HepG2 (cell line): ENCODE measurements around the gene GRAP. TPM values are rescaled to one million over a fixed set of nuclear protein-coding genes. Genes with fewer than 3 reads are reported as not detected.

Experiments used
- DPF2 ChIP-seq: sonication (generic); formaldehyde crosslinking; IDR thresholded peaks from 2 replicates; pipeline ENCODE4 v1.4.0; 2020; ENCODE audit warnings: mild to moderate bottlenecking, low read depth, missing genetic modification reagents, borderline replicate concordance
- EP300 ChIP-seq, 3 experiments: sonication (generic) in 1 of 3; formaldehyde crosslinking in 1 of 3; IDR thresholded peaks; 2 replicates each; pipeline versions ENCODE4 v1.5.1 to v1.6.1; 2011 to 2020; ENCODE audit warnings: low read depth in 2 of 3, low read length in 2 of 3, borderline replicate concordance in 1 of 3, improper control_type of control experiment in 1 of 3, mild to moderate bottlenecking in 1 of 3, missing genetic modification reagents in 1 of 3, moderate library complexity in 1 of 3
- HIVEP1 ChIP-seq: sonication (generic); formaldehyde crosslinking; IDR thresholded peaks from 2 replicates; pipeline ENCODE4 v1.4.0; 2020; ENCODE audit warnings: mild to moderate bottlenecking, missing genetic modification reagents
- HNRNPL ChIP-seq: fragments of 200-400 bp; formaldehyde crosslinking; IDR thresholded peaks from 2 replicates; pipeline ENCODE4 v1.6.1; 2017; ENCODE audit warnings: mild to moderate bottlenecking, low read depth, low read length
- KDM5A ChIP-seq: fragments of 200-600 bp; sonication (generic); IDR thresholded peaks from 2 replicates; pipeline ENCODE4 v1.7.0; 2018; ENCODE audit warnings: antibody characterized with exemption, mild to moderate bottlenecking, low read length, borderline replicate concordance
- LCORL ChIP-seq, 2 experiments: fragments of 450-650 bp in 1 of 2; sonication (generic) in 1 of 2; formaldehyde crosslinking in 1 of 2; IDR thresholded peaks; 2 replicates each; pipeline versions ENCODE4 v1.5.0 to v1.6.1; 2017 to 2020; ENCODE audit warnings: antibody characterized with exemption in 1 of 2, missing genetic modification reagents in 1 of 2
- MYNN ChIP-seq: sonication (generic); formaldehyde crosslinking; IDR thresholded peaks from 2 replicates; pipeline ENCODE4 v1.4.0; 2020; ENCODE audit warnings: mild to moderate bottlenecking, low read depth, missing genetic modification reagents
- RARG ChIP-seq: sonication (generic); formaldehyde crosslinking; IDR thresholded peaks from 2 replicates; pipeline ENCODE4 v1.4.0; 2020; ENCODE audit warnings: low read depth, mild to moderate bottlenecking, missing genetic modification reagents
- REXO4 ChIP-seq: sonication (generic); formaldehyde crosslinking; IDR thresholded peaks from 2 replicates; pipeline ENCODE4 v1.8.0; 2022; ENCODE audit warnings: missing genetic modification reagents, mild to moderate bottlenecking, borderline replicate concordance
- U2AF1 ChIP-seq: fragments of 200-400 bp; formaldehyde crosslinking; optimal IDR thresholded peaks from 2 replicates; pipeline ENCODE3; 2017; ENCODE audit warnings: mild to moderate bottlenecking, low read depth, low read length
- ZNF101 ChIP-seq: sonication (generic); formaldehyde crosslinking; IDR thresholded peaks from 2 replicates; pipeline ENCODE4 v1.4.0; 2020; ENCODE audit warnings: mild to moderate bottlenecking, low read depth, missing genetic modification reagents, borderline replicate concordance
- ZNF232 ChIP-seq: sonication (generic); formaldehyde crosslinking; IDR thresholded peaks from 2 replicates; pipeline ENCODE4 v1.4.0; 2020; ENCODE audit warnings: missing genetic modification reagents, borderline replicate concordance
- ZNF317 ChIP-seq: sonication (generic); formaldehyde crosslinking; IDR thresholded peaks from 2 replicates; pipeline ENCODE4 v1.5.0; 2020; ENCODE audit warnings: mild to moderate bottlenecking, missing genetic modification reagents
- ZNF326 ChIP-seq: sonication (generic); formaldehyde crosslinking; IDR thresholded peaks from 2 replicates; pipeline ENCODE4 v1.4.0; 2020; ENCODE audit warnings: missing genetic modification reagents, borderline replicate concordance
- ZNF382 ChIP-seq: sonication (generic); formaldehyde crosslinking; IDR thresholded peaks from 2 replicates; pipeline ENCODE4 v1.5.0; 2020; ENCODE audit warnings: missing genetic modification reagents, mild to moderate bottlenecking, borderline replicate concordance
- ZNF383 ChIP-seq: sonication (generic); formaldehyde crosslinking; IDR thresholded peaks from 2 replicates; pipeline ENCODE4 v1.4.0; 2020; ENCODE audit warnings: missing genetic modification reagents, mild to moderate bottlenecking, borderline replicate concordance
- ZNF558 ChIP-seq: sonication (generic); formaldehyde crosslinking; IDR thresholded peaks from 2 replicates; pipeline ENCODE4 v1.9.0; 2022; ENCODE audit warnings: mild to moderate bottlenecking, missing genetic modification reagents, borderline replicate concordance
- ZNF564 ChIP-seq: sonication (generic); formaldehyde crosslinking; IDR thresholded peaks from 2 replicates; pipeline ENCODE4 v1.8.1; 2023; ENCODE audit warnings: mild to moderate bottlenecking, missing genetic modification reagents
- ZNF709 ChIP-seq: sonication (generic); formaldehyde crosslinking; IDR thresholded peaks from 2 replicates; pipeline ENCODE4 v1.5.0; 2020; ENCODE audit warnings: mild to moderate bottlenecking, missing genetic modification reagents
- ZNF724P ChIP-seq: sonication (generic); formaldehyde crosslinking; IDR thresholded peaks from 2 replicates; pipeline ENCODE4 v1.8.0; 2022; ENCODE audit warnings: missing genetic modification reagents, borderline replicate concordance
- ZNF766 ChIP-seq: sonication (generic); formaldehyde crosslinking; IDR thresholded peaks from 2 replicates; pipeline ENCODE4 v1.5.0; 2020; ENCODE audit warnings: missing genetic modification reagents, borderline replicate concordance
- ZNF775 ChIP-seq: sonication (generic); formaldehyde crosslinking; IDR thresholded peaks from 2 replicates; pipeline ENCODE4 v1.4.0; 2020; ENCODE audit warnings: missing genetic modification reagents, mild to moderate bottlenecking, moderate library complexity, borderline replicate concordance
- polyA plus RNA-seq, 8 experiments: library from polyadenylated mRNA; depleted of rRNA in 3 of 8; stranded (reverse) in 7 of 8; unstranded in 1 of 8; fragments of >200 nt; fragmentation: Illumina TruSeq in 4 of 8; extraction: Trizol in 4 of 8; gene quantifications; 2 replicates each; pipeline versions ENCODE4 v1.2.1 to v1.2.3, GENCODE V29; 2011 to 2016; ENCODE audit warnings: low read depth in 4 of 8, missing spikeins in 1 of 8, mixed read lengths in 1 of 8; ENCODE audit not compliant: insufficient read depth in 1 of 8
- total RNA-seq, 5 experiments: library from RNA; depleted of rRNA; stranded (reverse); fragments of >200 nt; fragmentation: Illumina TruSeq; extraction: Trizol; gene quantifications; 2 replicates each; pipeline ENCODE4 v1.2.3, GENCODE V29; 2016; ENCODE audit warnings: low read depth in 1 of 5
- TF ChIP-seq, protein P1 (sequence below): sonication (generic); formaldehyde crosslinking; IDR thresholded peaks from 2 replicates; pipeline ENCODE4 v1.8.0; 2022; ENCODE audit warnings: mild to moderate bottlenecking, missing genetic modification reagents, moderate library complexity
- TF ChIP-seq, protein P2 (sequence below): IDR thresholded peaks from 2 replicates; pipeline ENCODE4 v1.6.1; 2016; ENCODE audit warnings: mild to moderate bottlenecking, missing biosample characterization, missing genetic modification reagents
- TF ChIP-seq, protein P3 (sequence below): sonication (generic); formaldehyde crosslinking; IDR thresholded peaks from 2 replicates; pipeline ENCODE4 v1.4.0; 2020; ENCODE audit warnings: missing genetic modification reagents
- TF ChIP-seq, protein P4 (sequence below): sonication (generic); formaldehyde crosslinking; IDR thresholded peaks from 2 replicates; pipeline ENCODE4 v1.5.1; 2020; ENCODE audit warnings: mild to moderate bottlenecking, moderate library complexity, missing genetic modification reagents

Gene GRAP
- total and polyA plus RNA-seq, 2 of the 13 experiments (the other 11 are each of a cell fraction or from before 2014, with no cell fraction given): 0.77 to 1.7 TPM

DNA sequence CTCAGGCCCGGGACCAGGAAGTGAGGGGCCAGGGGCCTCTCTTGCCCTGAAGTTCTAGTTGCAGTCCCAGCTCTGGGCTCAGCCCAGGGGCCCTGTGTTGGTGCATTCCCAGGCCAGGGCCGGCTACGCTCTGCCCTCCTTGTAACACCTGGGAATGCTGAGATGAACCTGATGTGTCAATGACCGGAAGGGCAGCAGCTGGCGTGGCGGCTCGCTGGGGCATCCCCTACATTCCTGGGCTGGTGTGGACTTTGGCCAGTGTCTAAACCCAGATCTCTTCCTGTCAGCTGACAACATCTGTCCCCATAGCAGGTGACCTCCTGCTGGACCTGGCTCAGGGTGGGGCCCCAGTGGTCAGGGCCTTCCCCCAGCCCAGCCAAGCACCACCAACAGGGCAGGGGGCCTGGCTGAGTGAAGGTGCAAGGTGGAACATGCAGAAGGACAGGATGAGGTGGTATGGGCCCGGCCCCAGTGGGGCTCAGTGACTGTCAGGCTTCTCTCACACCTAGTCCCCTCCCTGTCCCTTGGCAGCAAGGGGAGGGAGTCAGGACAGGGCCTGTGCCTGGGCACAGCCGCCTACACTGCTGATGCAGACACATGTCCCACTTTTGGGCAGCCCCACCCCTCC, 58.1 kb downstream of the GRAP start (continued):
- TF ChIP-seq, protein P1, sequence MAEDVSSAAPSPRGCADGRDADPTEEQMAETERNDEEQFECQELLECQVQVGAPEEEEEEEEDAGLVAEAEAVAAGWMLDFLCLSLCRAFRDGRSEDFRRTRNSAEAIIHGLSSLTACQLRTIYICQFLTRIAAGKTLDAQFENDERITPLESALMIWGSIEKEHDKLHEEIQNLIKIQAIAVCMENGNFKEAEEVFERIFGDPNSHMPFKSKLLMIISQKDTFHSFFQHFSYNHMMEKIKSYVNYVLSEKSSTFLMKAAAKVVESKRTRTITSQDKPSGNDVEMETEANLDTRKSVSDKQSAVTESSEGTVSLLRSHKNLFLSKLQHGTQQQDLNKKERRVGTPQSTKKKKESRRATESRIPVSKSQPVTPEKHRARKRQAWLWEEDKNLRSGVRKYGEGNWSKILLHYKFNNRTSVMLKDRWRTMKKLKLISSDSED (CRISPR knock-in tag): no peak
- peak; percentile 97 for TF ChIP-seq HNRNPL
- TF ChIP-seq ZNF232 (CRISPR knock-in tag): peak; percentile 93
- TF ChIP-seq ZNF317: peak; percentile 72; the same call in 1 of the 2 replicates
- peak; percentile 83; the same call in 1 of the 2 replicates for TF ChIP-seq ZNF766 (CRISPR knock-in tag)
- no peak for TF ChIP-seq ZNF101 (CRISPR knock-in tag)
- TF ChIP-seq ZNF326 (CRISPR knock-in tag): no peak; the same call in 1 of the 2 replicates
- TF ChIP-seq EP300 (IDR thresholded peaks at IDR 0.05; ENCODE audit: low read depth in 2 of 2, low read length in 2 of 2): peak; percentile 89 to 92
- peak; percentile 97 for TF ChIP-seq EP300 (CRISPR knock-in tag; IDR thresholded peaks at IDR 0.05; ENCODE audit: borderline replicate concordance)
- no peak for TF ChIP-seq RARG (CRISPR knock-in tag)
- no peak for TF ChIP-seq ZNF383 (CRISPR knock-in tag)
- TF ChIP-seq LCORL (IDR thresholded peaks at IDR 0.05): no peak
- TF ChIP-seq LCORL (CRISPR knock-in tag; IDR thresholded peaks at IDR 0.05): peak; percentile 100
- TF ChIP-seq, protein P2, sequence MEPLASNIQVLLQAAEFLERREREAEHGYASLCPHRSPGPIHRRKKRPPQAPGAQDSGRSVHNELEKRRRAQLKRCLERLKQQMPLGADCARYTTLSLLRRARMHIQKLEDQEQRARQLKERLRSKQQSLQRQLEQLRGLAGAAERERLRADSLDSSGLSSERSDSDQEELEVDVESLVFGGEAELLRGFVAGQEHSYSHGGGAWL: peak; percentile 76; the same call in 1 of the 2 replicates
- TF ChIP-seq HIVEP1 (CRISPR knock-in tag): peak; percentile 100
- TF ChIP-seq ZNF382 (CRISPR knock-in tag): no peak
- peak; percentile 51; the same call in 1 of the 2 replicates for TF ChIP-seq MYNN
- TF ChIP-seq ZNF724P: peak; percentile 87
- no peak for TF ChIP-seq ZNF558
- TF ChIP-seq U2AF1: peak; percentile 77
- TF ChIP-seq DPF2 (CRISPR knock-in tag): peak; percentile 96
- TF ChIP-seq ZNF564 (CRISPR knock-in tag): no peak
- no peak; the same call in 1 of the 2 replicates for TF ChIP-seq ZNF775
- TF ChIP-seq REXO4 (CRISPR knock-in tag): no peak
- TF ChIP-seq ZNF709 (CRISPR knock-in tag): peak; percentile 67; the same call in 1 of the 2 replicates
- TF ChIP-seq, protein P3, sequence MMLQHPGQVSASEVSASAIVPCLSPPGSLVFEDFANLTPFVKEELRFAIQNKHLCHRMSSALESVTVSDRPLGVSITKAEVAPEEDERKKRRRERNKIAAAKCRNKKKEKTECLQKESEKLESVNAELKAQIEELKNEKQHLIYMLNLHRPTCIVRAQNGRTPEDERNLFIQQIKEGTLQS: peak; percentile 70
- TF ChIP-seq, protein P4, sequence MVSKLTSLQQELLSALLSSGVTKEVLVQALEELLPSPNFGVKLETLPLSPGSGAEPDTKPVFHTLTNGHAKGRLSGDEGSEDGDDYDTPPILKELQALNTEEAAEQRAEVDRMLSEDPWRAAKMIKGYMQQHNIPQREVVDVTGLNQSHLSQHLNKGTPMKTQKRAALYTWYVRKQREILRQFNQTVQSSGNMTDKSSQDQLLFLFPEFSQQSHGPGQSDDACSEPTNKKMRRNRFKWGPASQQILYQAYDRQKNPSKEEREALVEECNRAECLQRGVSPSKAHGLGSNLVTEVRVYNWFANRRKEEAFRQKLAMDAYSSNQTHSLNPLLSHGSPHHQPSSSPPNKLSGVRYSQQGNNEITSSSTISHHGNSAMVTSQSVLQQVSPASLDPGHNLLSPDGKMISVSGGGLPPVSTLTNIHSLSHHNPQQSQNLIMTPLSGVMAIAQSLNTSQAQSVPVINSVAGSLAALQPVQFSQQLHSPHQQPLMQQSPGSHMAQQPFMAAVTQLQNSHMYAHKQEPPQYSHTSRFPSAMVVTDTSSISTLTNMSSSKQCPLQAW (CRISPR knock-in tag): peak; percentile 99
- no peak for TF ChIP-seq KDM5A
